PC-9 (cell line): ENCODE data around the gene KRTAP10-10.

ENCODE experiments used
- EZH2 ChIP-seq: fragments of 200-600 bp; sonication (generic); IDR thresholded peaks from 2 replicates; pipeline ENCODE4 v1.8.0; 2017; ENCODE audit warnings: antibody characterized with exemption, low read depth
- TF ChIP-seq, protein P1 (sequence below): fragments of 200-600 bp; sonication (generic); conservative IDR thresholded peaks from 2 replicates; pipeline ENCODE4 v1.6.1; 2017; ENCODE audit warnings: mixed run types, antibody characterized with exemption, mild to moderate bottlenecking, moderate library complexity

DNA sequence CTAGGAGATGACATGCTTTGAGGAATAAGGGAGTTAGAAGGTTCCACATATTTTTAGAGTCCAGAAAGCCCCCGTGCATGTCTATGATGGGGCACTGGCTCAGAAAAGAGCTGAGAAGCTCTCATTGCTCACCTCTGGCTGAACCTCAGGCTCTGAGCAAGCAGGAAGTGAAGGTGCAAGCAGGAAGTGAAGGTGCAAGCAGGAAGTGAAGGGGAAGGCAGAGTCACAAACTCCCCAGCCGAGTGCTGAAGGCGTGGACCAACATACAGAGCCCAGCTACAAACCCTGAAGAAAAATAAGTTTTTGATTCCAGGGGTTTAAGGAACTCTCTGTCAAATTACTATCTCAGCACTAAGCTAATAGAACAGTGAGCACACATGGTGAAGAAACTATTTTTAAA lies 18.2 kb upstream of the KRTAP10-10 start:
- TF ChIP-seq, protein P1, sequence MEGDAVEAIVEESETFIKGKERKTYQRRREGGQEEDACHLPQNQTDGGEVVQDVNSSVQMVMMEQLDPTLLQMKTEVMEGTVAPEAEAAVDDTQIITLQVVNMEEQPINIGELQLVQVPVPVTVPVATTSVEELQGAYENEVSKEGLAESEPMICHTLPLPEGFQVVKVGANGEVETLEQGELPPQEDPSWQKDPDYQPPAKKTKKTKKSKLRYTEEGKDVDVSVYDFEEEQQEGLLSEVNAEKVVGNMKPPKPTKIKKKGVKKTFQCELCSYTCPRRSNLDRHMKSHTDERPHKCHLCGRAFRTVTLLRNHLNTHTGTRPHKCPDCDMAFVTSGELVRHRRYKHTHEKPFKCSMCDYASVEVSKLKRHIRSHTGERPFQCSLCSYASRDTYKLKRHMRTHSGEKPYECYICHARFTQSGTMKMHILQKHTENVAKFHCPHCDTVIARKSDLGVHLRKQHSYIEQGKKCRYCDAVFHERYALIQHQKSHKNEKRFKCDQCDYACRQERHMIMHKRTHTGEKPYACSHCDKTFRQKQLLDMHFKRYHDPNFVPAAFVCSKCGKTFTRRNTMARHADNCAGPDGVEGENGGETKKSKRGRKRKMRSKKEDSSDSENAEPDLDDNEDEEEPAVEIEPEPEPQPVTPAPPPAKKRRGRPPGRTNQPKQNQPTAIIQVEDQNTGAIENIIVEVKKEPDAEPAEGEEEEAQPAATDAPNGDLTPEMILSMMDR, result no peak
- no peak for TF ChIP-seq EZH2
